ENCODE data around the gene SNTN.

DNA sequence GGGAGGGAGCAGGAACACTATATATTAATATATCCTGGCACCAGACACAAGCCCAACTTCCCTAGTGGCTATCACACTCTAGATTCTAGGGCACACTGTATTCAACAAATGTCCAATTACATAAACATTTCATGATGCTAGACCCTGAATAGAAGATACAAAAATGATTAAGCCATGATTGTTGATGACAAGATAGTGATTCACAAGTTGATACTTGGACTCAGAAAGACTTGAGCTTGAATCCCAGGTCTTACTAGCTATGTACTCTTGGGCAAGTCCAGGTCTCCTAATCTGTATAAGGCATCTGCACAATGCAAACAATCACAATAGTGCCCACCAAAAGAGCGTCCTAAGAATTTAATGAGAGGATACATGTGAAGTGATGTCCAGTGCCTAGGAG is 10.0 kb upstream of the SNTN start:
- TF ChIP-seq, protein P1, sequence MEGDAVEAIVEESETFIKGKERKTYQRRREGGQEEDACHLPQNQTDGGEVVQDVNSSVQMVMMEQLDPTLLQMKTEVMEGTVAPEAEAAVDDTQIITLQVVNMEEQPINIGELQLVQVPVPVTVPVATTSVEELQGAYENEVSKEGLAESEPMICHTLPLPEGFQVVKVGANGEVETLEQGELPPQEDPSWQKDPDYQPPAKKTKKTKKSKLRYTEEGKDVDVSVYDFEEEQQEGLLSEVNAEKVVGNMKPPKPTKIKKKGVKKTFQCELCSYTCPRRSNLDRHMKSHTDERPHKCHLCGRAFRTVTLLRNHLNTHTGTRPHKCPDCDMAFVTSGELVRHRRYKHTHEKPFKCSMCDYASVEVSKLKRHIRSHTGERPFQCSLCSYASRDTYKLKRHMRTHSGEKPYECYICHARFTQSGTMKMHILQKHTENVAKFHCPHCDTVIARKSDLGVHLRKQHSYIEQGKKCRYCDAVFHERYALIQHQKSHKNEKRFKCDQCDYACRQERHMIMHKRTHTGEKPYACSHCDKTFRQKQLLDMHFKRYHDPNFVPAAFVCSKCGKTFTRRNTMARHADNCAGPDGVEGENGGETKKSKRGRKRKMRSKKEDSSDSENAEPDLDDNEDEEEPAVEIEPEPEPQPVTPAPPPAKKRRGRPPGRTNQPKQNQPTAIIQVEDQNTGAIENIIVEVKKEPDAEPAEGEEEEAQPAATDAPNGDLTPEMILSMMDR (conservative IDR thresholded peaks at IDR 0.05; ENCODE audit: low read depth, low read length) = no peak
- TF ChIP-seq EZH2 (IDR thresholded peaks at IDR 0.05; ENCODE audit: borderline replicate concordance, low read depth, low read length, poor library complexity, severe bottlenecking) = no peak

All from A673 (cell line).